ENCODE data around the gene SLC46A1.

SLC46A1 gene

GRCh38 chr17:28379814-28380801 is 25.9 kb downstream of the SLC46A1 start:
- DNase-seq: no peak

GRCh38 chr17:28372945-28373274 is 33.1 kb downstream of the SLC46A1 start:
- no peak for DNase-seq

- peak; percentile 31 for DNase-seq
Measured at GRCh38 chr17:28372203-28372944, 33.6 kb downstream of the SLC46A1 start.

GRCh38 chr17:28371245-28372202 is 34.5 kb downstream of the SLC46A1 start, which contains the start of gene SARM1:
SARM1 (plus strand) TSS chr17:28371694; CDS start chr17:28372033, 339 bp downstream.
- peak; percentile 86 for DNase-seq

GRCh38 chr17:28370744-28371103 is 35.3 kb downstream of the SLC46A1 start:
- DNase-seq: no peak

- no peak for DNase-seq
Measured at GRCh38 chr17:28370035-28370743, 35.8 kb downstream of the SLC46A1 start, which contains the start of gene VTN. VTN (minus strand) TSS chr17:28370307; CDS start chr17:28370203, 104 bp downstream.

GRCh38 chr17:28369684-28370034 is 36.4 kb downstream of the SLC46A1 start:
- no peak for DNase-seq

- DNase-seq: no peak
Measured at GRCh38 chr17:28368915-28369683, 36.9 kb downstream of the SLC46A1 start.

- DNase-seq: no peak
Measured at GRCh38 chr17:28368306-28368831, 37.6 kb downstream of the SLC46A1 start.

GRCh38 chr17:28367641-28368305 is 38.2 kb downstream of the SLC46A1 start:
- DNase-seq: no peak

GRCh38 chr17:28366605-28367004 is 39.4 kb downstream of the SLC46A1 start:
- DNase-seq: no peak

- no peak for DNase-seq
Measured at GRCh38 chr17:28365487-28365886, 40.5 kb downstream of the SLC46A1 start.

- DNase-seq: no peak
Measured at GRCh38 chr17:28364665-28365363, 41.2 kb downstream of the SLC46A1 start, which contains the start of gene SEBOX. SEBOX (minus strand) TSS chr17:28365199; CDS start chr17:28365151, 48 bp downstream.

- no peak for DNase-seq
Measured at GRCh38 chr17:28363776-28364650, 42.0 kb downstream of the SLC46A1 start.

- no peak for DNase-seq
Measured at GRCh38 chr17:28363186-28363585, 42.8 kb downstream of the SLC46A1 start.

- DNase-seq: no peak
Measured at GRCh38 chr17:28357901-28358197, 48.2 kb downstream of the SLC46A1 start.

- peak; percentile 94 for DNase-seq
Measured at GRCh38 chr17:28357061-28357900, 48.7 kb downstream of the SLC46A1 start, which contains the start of gene POLDIP2. POLDIP2 (minus strand) TSS chr17:28357527; CDS start chr17:28357448, 79 bp downstream.

GRCh38 chr17:28350271-28350670 is 55.7 kb downstream of the SLC46A1 start:
- DNase-seq: no peak

Measured in NCI-H526 treated with DMSO at 0.1 percent for 48 hours (cell line).